Endodermal cell (in vitro differentiated cells): ENCODE data around the gene RFPL4A. TPM values are rescaled to one million over a fixed set of nuclear protein-coding genes. Genes with fewer than 3 reads are reported as not detected.
"Not testable (repeated sequence)": the region's sequence is repeated elsewhere in the genome, so short reads cannot be mapped to it uniquely, and the experiment has no call there.

Experiments used
- DNase-seq: peaks from one replicate; pipeline ENCODE4 v3.0.0-alpha.2; 2017
- H3K27ac ChIP-seq: 2 replicates; pipeline ENCODE4 v1.5.1; 2013; ENCODE audit warnings: mild to moderate bottlenecking, low read depth, low read length, moderate library complexity
- H3K27me3 ChIP-seq: 2 replicates; pipeline ENCODE4 v1.6.1; 2013; ENCODE audit warnings: mild to moderate bottlenecking, low read length, moderate library complexity; ENCODE audit not compliant: insufficient read depth, control insufficient read depth, poor library complexity, severe bottlenecking
- H3K36me3 ChIP-seq: 2 replicates; pipeline ENCODE4 v1.7.0; 2013; ENCODE audit warnings: mild to moderate bottlenecking, low read length, moderate library complexity; ENCODE audit not compliant: control insufficient read depth, insufficient read depth
- H3K4me1 ChIP-seq: one replicate; pipeline ENCODE4 v1.7.0; 2013; ENCODE audit warnings: low read length; ENCODE audit not compliant: control insufficient read depth, insufficient read depth
- H3K4me3 ChIP-seq: 2 replicates; pipeline ENCODE4 v1.5.1; 2013; ENCODE audit warnings: mild to moderate bottlenecking, low read length, moderate library complexity
- H3K9ac ChIP-seq: 2 replicates; pipeline ENCODE4 v1.6.1; 2013; ENCODE audit warnings: mild to moderate bottlenecking, low read length, moderate library complexity; ENCODE audit not compliant: poor library complexity, severe bottlenecking; ENCODE audit errors: extremely low read depth
- H3K9me3 ChIP-seq: 2 replicates; pipeline ENCODE4 v1.6.1; 2013; ENCODE audit warnings: mild to moderate bottlenecking, low read length, moderate library complexity; ENCODE audit not compliant: control insufficient read depth
- H3K27ac Mint-ChIP-seq: 2 replicates; pipeline ENCODE4 v1.8.0; 2020; ENCODE audit warnings: mixed read lengths
- H3K27me3 Mint-ChIP-seq: 2 replicates; pipeline ENCODE4 v1.8.0; 2021; ENCODE audit warnings: mild to moderate bottlenecking, mixed read lengths; ENCODE audit not compliant: insufficient read depth
- H3K36me3 Mint-ChIP-seq: 2 replicates; pipeline ENCODE4 v1.8.0; 2020; ENCODE audit warnings: low read depth, mixed read lengths
- H3K4me1 Mint-ChIP-seq: 2 replicates; pipeline ENCODE4 v1.8.0; 2020; ENCODE audit warnings: mixed read lengths
- H3K4me3 Mint-ChIP-seq: 2 replicates; pipeline ENCODE4 v1.8.0; 2020; ENCODE audit warnings: mild to moderate bottlenecking, moderate library complexity, mixed read lengths
- H3K9me3 Mint-ChIP-seq: 2 replicates; pipeline ENCODE4 v1.8.0; 2020; ENCODE audit warnings: mild to moderate bottlenecking, mixed read lengths
- WGBS, 2 experiments: methylation state at CpG; one replicate each; pipeline versions ENCODE4 v1.1.5 to v1.1.7; 2013; ENCODE audit warnings: missing lambda C conversion rate in 2 of 2, mixed read lengths in 1 of 2; ENCODE audit not compliant: insufficient coverage in 1 of 2, insufficient read length in 1 of 2; 5-methylcytosine and 5-hydroxymethylcytosine counted together
- total RNA-seq, 2 donors: library from RNA; stranded (reverse); fragmentation: NEBNext Ultra II Directional in 1 of 2; extraction: Animal tissue kit (Norgen Biotek cat#: 25700) in 1 of 2; gene quantifications; 2 replicates in 1 of 2; 3 replicates in 1 of 2; pipeline ENCODE4 v1.2.1, GENCODE V29; 2021
- TF ChIP-seq, protein P1 (sequence below): fragments of 200-600 bp; sonication (generic); conservative IDR thresholded peaks from 2 replicates; pipeline ENCODE4 v1.5.0; 2021; ENCODE audit warnings: antibody characterized with exemption, mild to moderate bottlenecking

The RFPL4A gene
- total RNA-seq, 2 donors from 2014 or later: not detected

DNA sequence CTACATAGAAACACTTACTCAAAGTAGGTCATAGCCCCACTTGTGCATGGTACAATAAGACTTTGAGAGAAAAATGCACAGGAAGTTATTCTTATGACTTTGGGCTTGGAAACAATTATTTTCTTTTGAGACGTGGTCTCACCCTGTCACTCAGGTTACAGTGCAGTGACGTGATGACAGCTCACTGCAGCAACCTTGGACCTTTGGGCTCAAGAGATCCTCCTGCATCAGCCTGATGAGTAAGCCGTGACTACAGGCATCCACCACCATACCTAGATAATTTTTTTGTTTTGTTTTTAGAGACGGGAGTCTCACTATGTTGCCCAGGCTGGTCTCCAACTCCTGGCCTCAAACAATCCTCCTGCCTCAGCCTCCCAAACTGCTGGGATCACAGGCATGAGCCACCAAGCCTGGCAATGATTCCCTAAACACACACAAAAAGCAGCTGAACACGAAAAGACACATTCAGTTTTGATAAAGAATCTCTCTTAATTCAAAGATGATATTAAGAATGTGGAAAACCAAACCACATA lies 38.6 kb upstream of the RFPL4A start:
- Mint-ChIP-seq H3K9me3 (peaks cover 94% of the 10 kb centered on the region), H3K4me3 (no peak overlapping the region), H3K27me3 (no peaks in the 10 kb centered on the region), H3K36me3 (no peaks in the 10 kb centered on the region), H3K4me1 (no peaks in the 10 kb centered on the region), H3K27ac (no peak overlapping the region)
- TF ChIP-seq, protein P1, sequence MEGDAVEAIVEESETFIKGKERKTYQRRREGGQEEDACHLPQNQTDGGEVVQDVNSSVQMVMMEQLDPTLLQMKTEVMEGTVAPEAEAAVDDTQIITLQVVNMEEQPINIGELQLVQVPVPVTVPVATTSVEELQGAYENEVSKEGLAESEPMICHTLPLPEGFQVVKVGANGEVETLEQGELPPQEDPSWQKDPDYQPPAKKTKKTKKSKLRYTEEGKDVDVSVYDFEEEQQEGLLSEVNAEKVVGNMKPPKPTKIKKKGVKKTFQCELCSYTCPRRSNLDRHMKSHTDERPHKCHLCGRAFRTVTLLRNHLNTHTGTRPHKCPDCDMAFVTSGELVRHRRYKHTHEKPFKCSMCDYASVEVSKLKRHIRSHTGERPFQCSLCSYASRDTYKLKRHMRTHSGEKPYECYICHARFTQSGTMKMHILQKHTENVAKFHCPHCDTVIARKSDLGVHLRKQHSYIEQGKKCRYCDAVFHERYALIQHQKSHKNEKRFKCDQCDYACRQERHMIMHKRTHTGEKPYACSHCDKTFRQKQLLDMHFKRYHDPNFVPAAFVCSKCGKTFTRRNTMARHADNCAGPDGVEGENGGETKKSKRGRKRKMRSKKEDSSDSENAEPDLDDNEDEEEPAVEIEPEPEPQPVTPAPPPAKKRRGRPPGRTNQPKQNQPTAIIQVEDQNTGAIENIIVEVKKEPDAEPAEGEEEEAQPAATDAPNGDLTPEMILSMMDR: no peak
- Histone ChIP-seq H3K9ac (no peak overlapping the region), H3K27ac (no peak overlapping the region), H3K4me3 (no peak overlapping the region), H3K9me3 (peaks cover 62% of the 10 kb centered on the region), H3K27me3 (no peaks in the 10 kb centered on the region), H3K4me1 (no peaks in the 10 kb centered on the region), H3K36me3 (no peaks in the 10 kb centered on the region)
- WGBS, 2 experiments: 45 to 69% methylated on average over 4 to 5 of the region's 5 CpGs
- no peak for DNase-seq

DNA sequence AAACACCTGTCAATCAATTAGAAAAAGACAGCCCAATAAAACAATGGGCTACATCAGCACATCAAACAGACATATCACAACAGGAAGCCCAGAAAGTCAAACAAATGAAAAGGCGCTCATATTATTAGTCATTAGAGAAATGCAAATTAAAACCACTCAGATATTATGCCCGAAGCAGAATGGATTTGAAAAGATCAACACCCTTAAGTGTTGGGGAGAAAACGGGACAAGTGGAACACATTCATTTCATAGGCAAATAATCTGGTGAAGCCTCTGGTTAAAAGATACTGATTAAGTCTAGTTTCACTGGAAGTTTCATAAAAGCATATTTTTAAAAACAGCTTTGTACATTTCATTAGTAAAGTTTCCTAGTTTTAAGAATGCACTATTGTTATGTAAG lies 38.1 kb upstream of the RFPL4A start:
- H3K27ac Mint-ChIP-seq: no peak overlapping the region
- peaks cover 93% of the 10 kb centered on the region for H3K9me3 Mint-ChIP-seq
- no peak overlapping the region for H3K4me3 Mint-ChIP-seq
- no peak overlapping the region for H3K4me3 ChIP-seq
- H3K9ac ChIP-seq: no peak overlapping the region
- no peaks in the 10 kb centered on the region for H3K27me3 ChIP-seq
- no peaks in the 10 kb centered on the region for H3K36me3 ChIP-seq
- no peaks in the 10 kb centered on the region for H3K36me3 Mint-ChIP-seq
- TF ChIP-seq, protein P1: no peak
- no peaks in the 10 kb centered on the region for H3K4me1 ChIP-seq
- 77 to 87% methylated on average over 2 to 3 of the region's 3 CpGs for WGBS, 2 experiments
- H3K27me3 Mint-ChIP-seq: no peaks in the 10 kb centered on the region
- no peak for DNase-seq
- no peaks in the 10 kb centered on the region for H3K4me1 Mint-ChIP-seq
- H3K9me3 ChIP-seq: peaks cover 59% of the 10 kb centered on the region
- H3K27ac ChIP-seq: no peak overlapping the region

DNA sequence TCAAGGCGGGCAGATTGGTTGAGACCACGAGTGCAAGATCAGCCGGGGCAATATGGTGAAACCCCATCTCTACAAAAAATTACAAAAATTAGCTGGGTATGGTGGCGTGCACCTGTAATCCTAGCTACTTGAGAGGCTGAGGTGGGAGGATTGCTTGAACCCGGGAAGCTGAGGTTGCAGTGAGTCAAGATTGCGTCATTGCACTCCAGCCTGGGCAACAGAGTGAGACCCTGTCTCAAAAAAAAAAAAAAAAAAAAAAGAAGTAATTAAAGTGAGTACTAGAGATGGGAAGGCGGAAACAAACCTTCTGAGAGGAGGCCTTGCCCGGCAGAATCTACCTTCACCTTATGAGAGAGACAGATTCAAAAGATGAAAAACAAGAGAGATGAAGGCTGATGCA lies 35.4 kb upstream of the RFPL4A start:
- Histone ChIP-seq H3K4me1 (no peaks in the 10 kb centered on the region), H3K9ac (no peak overlapping the region), H3K27me3 (no peaks in the 10 kb centered on the region), H3K27ac (no peak overlapping the region), H3K4me3 (no peak overlapping the region), H3K36me3 (no peaks in the 10 kb centered on the region), H3K9me3 (peaks cover 50% of the 10 kb centered on the region)
- TF ChIP-seq, protein P1: no peak
- WGBS, 2 experiments: 69 to 83% methylated on average over 8 of the region's 8 CpGs
- Mint-ChIP-seq H3K9me3 (peaks cover 93% of the 10 kb centered on the region), H3K27me3 (no peaks in the 10 kb centered on the region), H3K36me3 (no peaks in the 10 kb centered on the region), H3K4me1 (no peaks in the 10 kb centered on the region), H3K27ac (no peak overlapping the region), H3K4me3 (no peak overlapping the region)
- no peak for DNase-seq

DNA sequence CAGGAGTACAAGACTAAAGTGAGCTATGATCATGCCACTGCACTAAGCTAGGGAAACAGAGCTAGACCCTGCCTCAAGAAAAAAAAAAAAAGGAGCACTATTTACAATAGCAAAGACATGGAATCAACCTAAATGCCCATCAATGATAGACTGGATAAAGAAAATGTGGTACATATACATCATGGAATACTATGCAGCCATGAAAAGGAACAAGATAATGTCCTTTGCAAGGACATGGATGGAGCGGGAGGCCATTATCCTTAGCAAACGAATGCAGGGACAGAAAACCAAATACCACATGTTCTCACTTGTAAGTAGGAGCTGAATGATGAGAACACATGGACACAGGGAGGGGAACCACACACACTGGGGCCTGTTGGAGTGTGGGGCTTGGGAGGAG lies 28.5 kb upstream of the RFPL4A start:
- H3K4me1 ChIP-seq, DNase-seq, H3K4me3 ChIP-seq, H3K27ac Mint-ChIP-seq, H3K9ac ChIP-seq, H3K4me1 Mint-ChIP-seq, H3K27me3 ChIP-seq, H3K36me3 ChIP-seq, H3K36me3 Mint-ChIP-seq, H3K27me3 Mint-ChIP-seq, H3K4me3 Mint-ChIP-seq, H3K27ac ChIP-seq: not testable (repeated sequence)
- H3K9me3 Mint-ChIP-seq: peaks cover 88% of the 10 kb centered on the region
- H3K9me3 ChIP-seq: peaks cover 28% of the 10 kb centered on the region
- 57 to 59% methylated on average over 2 of the region's 2 CpGs for WGBS, 2 experiments
